Epithelial cell of esophagus (primary cell): ENCODE measurements around the gene ZSWIM9.

ENCODE experiments used
- DNase-seq: peaks from one replicate; pipeline ENCODE4 v3.0.0; 2010; ENCODE audit warnings: low read depth
- H3K4me3 ChIP-seq: 2 replicates; pipeline ENCODE4 v1.5.1; 2011; ENCODE audit warnings: mild to moderate bottlenecking, low read length, control low read depth
- CTCF ChIP-seq: IDR thresholded peaks from 2 replicates; pipeline ENCODE4 v1.5.1; 2011; ENCODE audit warnings: low read depth, mild to moderate bottlenecking, low read length, control low read depth, inconsistent platforms; ENCODE audit not compliant: insufficient read depth; ENCODE audit errors: missing control alignments

The ZSWIM9 gene

GRCh38 chr19:48171710-48172109 is 1.2 kb downstream of the ZSWIM9 start:
- DNase-seq = no peak
- TF ChIP-seq CTCF = no peak
- H3K4me3 ChIP-seq = peak overlapping the region; percentile 60

DNA sequence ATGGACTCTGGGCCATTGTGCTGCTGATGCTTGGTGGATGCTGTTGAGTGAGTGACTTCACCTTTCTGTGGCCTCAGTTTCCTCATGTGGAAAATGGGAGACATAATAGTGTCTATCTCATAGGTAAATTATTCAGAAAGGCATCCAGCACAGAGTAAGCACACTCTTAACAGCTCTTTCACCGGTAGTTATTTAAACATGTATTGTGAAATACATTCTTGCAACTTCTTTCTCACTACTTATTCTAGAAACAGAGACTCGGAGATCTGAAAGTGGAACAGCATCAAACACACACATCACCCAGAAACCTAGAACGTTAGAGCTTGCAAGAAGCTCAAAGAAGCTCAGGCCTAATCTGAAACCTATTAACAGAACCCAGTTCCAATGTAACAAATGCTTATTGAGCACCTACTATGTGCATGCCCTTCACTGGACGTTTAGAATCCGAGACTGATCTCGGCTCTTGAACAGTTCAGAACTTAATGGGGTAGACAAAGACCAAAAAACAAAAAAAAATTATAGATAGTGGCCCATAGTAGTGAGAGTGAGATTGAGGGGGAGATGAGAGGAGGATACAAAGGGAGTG is 4.1 kb downstream of the ZSWIM9 start:
- TF ChIP-seq CTCF = no peak
- no peak overlapping the region for H3K4me3 ChIP-seq
- DNase-seq = no peak

GRCh38 chr19:48175578-48175977 is 5.1 kb downstream of the ZSWIM9 start:
- no peak for DNase-seq
- H3K4me3 ChIP-seq = no peak overlapping the region
- TF ChIP-seq CTCF = no peak

- no peak for DNase-seq
- TF ChIP-seq CTCF = no peak
- no peak overlapping the region for H3K4me3 ChIP-seq
Measured at GRCh38 chr19:48176226-48176625, 5.7 kb downstream of the ZSWIM9 start.

DNA sequence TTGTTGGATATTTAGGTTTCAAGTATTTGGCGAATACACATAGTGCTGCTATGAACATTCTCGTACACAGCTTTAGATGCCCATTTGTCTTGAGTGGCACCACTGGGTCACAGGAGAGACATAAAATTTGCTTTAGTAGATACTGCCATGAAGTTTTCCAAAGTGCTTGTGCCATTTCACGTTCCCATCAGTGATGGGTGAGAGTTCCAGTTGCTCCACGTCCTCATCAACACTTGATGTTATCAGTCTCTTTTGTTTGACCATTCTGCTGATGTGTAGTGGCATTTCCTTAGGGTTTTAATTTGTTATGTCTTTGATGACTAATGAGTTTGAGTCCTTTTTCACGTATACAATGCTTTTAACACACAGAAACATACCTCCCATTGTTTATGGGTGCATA is 11.0 kb downstream of the ZSWIM9 start:
- H3K4me3 ChIP-seq = no peak overlapping the region
- TF ChIP-seq CTCF = no peak
- DNase-seq = no peak

- TF ChIP-seq CTCF = no peak
- DNase-seq = no peak
- no peak overlapping the region for H3K4me3 ChIP-seq
Measured at GRCh38 chr19:48182434-48182833, 12.0 kb downstream of the ZSWIM9 start.

DNA sequence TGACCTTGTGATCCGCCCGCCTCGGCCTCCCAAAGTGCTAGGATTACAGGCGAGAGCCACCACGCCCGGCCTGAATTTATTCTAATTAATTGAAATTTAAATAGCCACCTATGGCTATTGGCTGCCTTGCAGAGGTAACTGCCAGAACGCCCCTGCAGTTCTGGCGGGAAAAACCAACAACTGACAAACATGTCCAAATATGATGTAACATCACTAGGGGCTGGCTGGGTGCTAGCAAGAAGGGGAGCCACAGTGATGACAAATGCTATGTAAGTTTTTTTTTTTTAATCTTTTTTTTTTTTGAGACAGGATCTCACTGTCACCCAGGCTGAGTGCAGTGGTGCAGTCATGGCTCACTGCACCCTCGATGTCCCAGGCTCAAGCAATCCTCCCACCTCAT is 12.9 kb downstream of the ZSWIM9 start:
- no peak for DNase-seq
- no peak for TF ChIP-seq CTCF
- H3K4me3 ChIP-seq = no peak overlapping the region
